Measurements from ENCODE around the gene LMBRD1.
"Not testable (repeated sequence)": the region's sequence is repeated elsewhere in the genome, so short reads cannot be mapped to it uniquely, and the experiment has no call there.

DNA sequence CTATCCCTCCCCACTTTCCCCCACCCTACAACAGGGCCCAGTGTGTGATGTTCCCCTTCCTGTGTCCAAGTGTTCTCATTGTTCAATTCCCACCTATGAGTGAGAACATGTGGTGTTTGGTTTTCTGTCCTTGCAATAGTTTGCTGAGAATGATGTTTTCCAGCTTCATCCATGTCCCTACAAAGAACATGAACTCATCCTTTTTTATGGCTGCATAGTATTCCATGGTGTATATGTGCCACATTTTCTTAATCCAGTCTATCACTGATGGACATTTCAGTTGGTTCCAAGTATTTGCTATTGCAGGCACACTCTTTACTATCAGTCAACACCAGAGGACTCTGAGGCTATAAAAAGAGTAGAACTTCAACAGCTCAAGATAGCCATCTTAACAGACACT lies 2.0 kb upstream of the LMBRD1 start:
- TF ChIP-seq, protein P1, sequence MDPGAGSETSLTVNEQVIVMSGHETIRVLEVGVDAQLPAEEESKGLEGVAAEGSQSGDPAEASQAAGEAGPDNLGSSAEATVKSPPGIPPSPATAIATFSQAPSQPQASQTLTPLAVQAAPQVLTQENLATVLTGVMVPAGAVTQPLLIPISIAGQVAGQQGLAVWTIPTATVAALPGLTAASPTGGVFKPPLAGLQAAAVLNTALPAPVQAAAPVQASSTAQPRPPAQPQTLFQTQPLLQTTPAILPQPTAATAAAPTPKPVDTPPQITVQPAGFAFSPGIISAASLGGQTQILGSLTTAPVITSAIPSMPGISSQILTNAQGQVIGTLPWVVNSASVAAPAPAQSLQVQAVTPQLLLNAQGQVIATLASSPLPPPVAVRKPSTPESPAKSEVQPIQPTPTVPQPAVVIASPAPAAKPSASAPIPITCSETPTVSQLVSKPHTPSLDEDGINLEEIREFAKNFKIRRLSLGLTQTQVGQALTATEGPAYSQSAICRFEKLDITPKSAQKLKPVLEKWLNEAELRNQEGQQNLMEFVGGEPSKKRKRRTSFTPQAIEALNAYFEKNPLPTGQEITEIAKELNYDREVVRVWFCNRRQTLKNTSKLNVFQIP (CRISPR knock-in tag; IDR thresholded peaks at IDR 0.05; ENCODE audit: borderline replicate concordance, low read depth), result not testable (repeated sequence)
- TF ChIP-seq ZNF565 (CRISPR knock-in tag; conservative IDR thresholded peaks at IDR 0.05; ENCODE audit: low read depth); SNAI2 (CRISPR knock-in tag; IDR thresholded peaks at IDR 0.05); ZNF70 (CRISPR knock-in tag; IDR thresholded peaks at IDR 0.05); ZFP3 (CRISPR knock-in tag; IDR thresholded peaks at IDR 0.05); ISL1 (CRISPR knock-in tag; IDR thresholded peaks at IDR 0.05); ARNTL (CRISPR knock-in tag; IDR thresholded peaks at IDR 0.05; ENCODE audit: borderline replicate concordance, low read depth); TOX (CRISPR knock-in tag; IDR thresholded peaks at IDR 0.05; ENCODE audit: borderline replicate concordance); ZC3H10 (CRISPR knock-in tag; IDR thresholded peaks at IDR 0.05); ZNF8 (CRISPR knock-in tag; IDR thresholded peaks at IDR 0.05): not testable (repeated sequence)
- TF ChIP-seq, protein P2, sequence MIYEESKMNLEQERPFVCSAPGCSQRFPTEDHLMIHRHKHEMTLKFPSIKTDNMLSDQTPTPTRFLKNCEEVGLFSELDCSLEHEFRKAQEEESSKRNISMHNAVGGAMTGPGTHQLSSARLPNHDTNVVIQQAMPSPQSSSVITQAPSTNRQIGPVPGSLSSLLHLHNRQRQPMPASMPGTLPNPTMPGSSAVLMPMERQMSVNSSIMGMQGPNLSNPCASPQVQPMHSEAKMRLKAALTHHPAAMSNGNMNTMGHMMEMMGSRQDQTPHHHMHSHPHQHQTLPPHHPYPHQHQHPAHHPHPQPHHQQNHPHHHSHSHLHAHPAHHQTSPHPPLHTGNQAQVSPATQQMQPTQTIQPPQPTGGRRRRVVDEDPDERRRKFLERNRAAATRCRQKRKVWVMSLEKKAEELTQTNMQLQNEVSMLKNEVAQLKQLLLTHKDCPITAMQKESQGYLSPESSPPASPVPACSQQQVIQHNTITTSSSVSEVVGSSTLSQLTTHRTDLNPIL (CRISPR knock-in tag; IDR thresholded peaks at IDR 0.05; ENCODE audit: low read depth), result not testable (repeated sequence)
- TF ChIP-seq, protein P3, sequence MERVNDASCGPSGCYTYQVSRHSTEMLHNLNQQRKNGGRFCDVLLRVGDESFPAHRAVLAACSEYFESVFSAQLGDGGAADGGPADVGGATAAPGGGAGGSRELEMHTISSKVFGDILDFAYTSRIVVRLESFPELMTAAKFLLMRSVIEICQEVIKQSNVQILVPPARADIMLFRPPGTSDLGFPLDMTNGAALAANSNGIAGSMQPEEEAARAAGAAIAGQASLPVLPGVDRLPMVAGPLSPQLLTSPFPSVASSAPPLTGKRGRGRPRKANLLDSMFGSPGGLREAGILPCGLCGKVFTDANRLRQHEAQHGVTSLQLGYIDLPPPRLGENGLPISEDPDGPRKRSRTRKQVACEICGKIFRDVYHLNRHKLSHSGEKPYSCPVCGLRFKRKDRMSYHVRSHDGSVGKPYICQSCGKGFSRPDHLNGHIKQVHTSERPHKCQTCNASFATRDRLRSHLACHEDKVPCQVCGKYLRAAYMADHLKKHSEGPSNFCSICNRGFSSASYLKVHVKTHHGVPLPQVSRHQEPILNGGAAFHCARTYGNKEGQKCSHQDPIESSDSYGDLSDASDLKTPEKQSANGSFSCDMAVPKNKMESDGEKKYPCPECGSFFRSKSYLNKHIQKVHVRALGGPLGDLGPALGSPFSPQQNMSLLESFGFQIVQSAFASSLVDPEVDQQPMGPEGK (CRISPR knock-in tag; IDR thresholded peaks at IDR 0.05; ENCODE audit: borderline replicate concordance), result not testable (repeated sequence)

All from SK-N-SH treated with all-trans-retinoic acid at 6 μM for 48 hours (cell line).